OCI-LY1 (cell line): Measurements from ENCODE around the gene AMIGO3.

ENCODE experiments used
- H2AFZ ChIP-seq: fragments of 200-600 bp; sonication (generic), shearing (Covaris generic); 2 replicates; pipeline ENCODE4 v1.6.0; 2014; ENCODE audit warnings: antibody characterized with exemption, mild to moderate bottlenecking, low read length
- H3F3A ChIP-seq: fragments of 200-600 bp; sonication (generic), shearing (Covaris generic); 2 replicates; pipeline ENCODE4 v1.6.0; 2014; ENCODE audit warnings: mild to moderate bottlenecking, antibody characterized with exemption, low read length, moderate library complexity; ENCODE audit not compliant: insufficient read depth
- H3K27ac ChIP-seq: fragments of 200-600 bp; sonication (generic); 2 replicates; pipeline ENCODE4 v1.5.1; 2014; ENCODE audit warnings: low read length, mixed run types, mild to moderate bottlenecking, low read depth; ENCODE audit not compliant: poor library complexity, severe bottlenecking
- H3K27me3 ChIP-seq: fragments of 200-600 bp; sonication (generic); 2 replicates; pipeline ENCODE4 v1.6.0; 2014; ENCODE audit warnings: antibody characterized with exemption, mild to moderate bottlenecking, low read length, moderate library complexity; ENCODE audit not compliant: insufficient read depth
- H3K36me3 ChIP-seq: fragments of 200-600 bp; sonication (generic); 2 replicates; pipeline ENCODE4 v1.6.1; 2014; ENCODE audit warnings: mild to moderate bottlenecking, antibody characterized with exemption, low read length, moderate library complexity, mixed read lengths; ENCODE audit not compliant: insufficient read depth
- H3K4me1 ChIP-seq: fragments of 200-600 bp; sonication (generic); 2 replicates; pipeline ENCODE4 v1.5.1; 2014; ENCODE audit warnings: mild to moderate bottlenecking, low read length, moderate library complexity; ENCODE audit not compliant: insufficient read depth, severe bottlenecking
- H3K4me2 ChIP-seq: fragments of 200-600 bp; sonication (generic), shearing (Covaris generic); 2 replicates; pipeline ENCODE4 v1.6.1; 2014; ENCODE audit warnings: low read length
- H3K4me3 ChIP-seq: fragments of 200-600 bp; sonication (generic); 2 replicates; pipeline ENCODE4 v1.5.1; 2014; ENCODE audit warnings: low read length, low read depth, mild to moderate bottlenecking, mixed read lengths; ENCODE audit not compliant: poor library complexity, severe bottlenecking
- H3K79me2 ChIP-seq: fragments of 200-600 bp; shearing (Covaris generic); 2 replicates; pipeline ENCODE4 v1.6.1; 2016; ENCODE audit warnings: mixed run types, low read length, mixed read lengths; ENCODE audit not compliant: insufficient read depth
- H3K9ac ChIP-seq: fragments of 200-600 bp; sonication (generic), shearing (Covaris generic); 2 replicates; pipeline ENCODE4 v1.6.1; 2014; ENCODE audit warnings: mild to moderate bottlenecking, low read length, mixed read lengths
- H3K9me2 ChIP-seq: fragments of 200-600 bp; sonication (generic), shearing (Covaris generic); 2 replicates; pipeline ENCODE4 v1.6.1; 2014; ENCODE audit warnings: low read depth, mild to moderate bottlenecking, low read length, mixed read lengths
- H3K9me3 ChIP-seq: fragments of 200-600 bp; shearing (Covaris generic); 2 replicates; pipeline ENCODE4 v1.6.1; 2014; ENCODE audit warnings: low read length, mixed read lengths
- H4K20me1 ChIP-seq: fragments of 200-600 bp; sonication (generic), shearing (Covaris generic); 2 replicates; pipeline ENCODE4 v1.6.0; 2016; ENCODE audit warnings: mild to moderate bottlenecking, low read length; ENCODE audit not compliant: insufficient read depth
- EZH2 ChIP-seq: fragments of 200-600 bp; sonication (generic), shearing (Covaris generic); IDR thresholded peaks from 2 replicates; pipeline ENCODE4 v1.8.0; 2017; ENCODE audit warnings: borderline replicate concordance, mixed run types, mild to moderate bottlenecking, antibody characterized with exemption, low read length, moderate library complexity, mixed read lengths
- TF ChIP-seq, protein P1 (sequence below): fragments of 200-600 bp; sonication (generic), shearing (Covaris generic); IDR thresholded peaks from 2 replicates; pipeline ENCODE4 v1.5.1; 2017; ENCODE audit warnings: mild to moderate bottlenecking, antibody characterized with exemption, low read length, moderate library complexity, mixed read lengths

AMIGO3 gene

DNA sequence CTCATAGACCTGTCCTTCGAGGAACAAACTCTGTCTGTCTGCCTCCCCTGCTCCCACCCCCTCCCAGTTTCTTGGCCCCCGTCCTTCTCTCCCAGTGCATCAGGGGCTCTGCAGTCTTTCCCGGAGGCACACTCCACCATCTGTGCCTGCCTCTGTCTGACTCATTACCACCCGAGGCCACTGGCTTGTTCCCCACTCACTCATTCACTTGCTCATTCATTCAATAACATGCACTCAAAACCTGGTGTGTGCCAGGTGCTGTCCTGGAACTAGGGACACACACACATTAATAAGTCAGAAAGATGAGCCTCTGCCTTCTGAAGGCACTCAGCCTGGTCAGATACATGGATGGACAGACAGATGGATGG is 12.4 kb downstream of the AMIGO3 start:
- H3K4me3 ChIP-seq = no peak overlapping the region
- peaks cover 21% of the 10 kb centered on the region; the same call in 1 of the 2 replicates for H3K36me3 ChIP-seq
- no peaks in the 10 kb centered on the region for H3K9me3 ChIP-seq
- H3K27ac ChIP-seq = no peak overlapping the region
- H3K4me1 ChIP-seq = no peaks in the 10 kb centered on the region
- H3K79me2 ChIP-seq = no peaks in the 10 kb centered on the region
- H4K20me1 ChIP-seq = no peaks in the 10 kb centered on the region
- TF ChIP-seq EZH2 = no peak
- TF ChIP-seq, protein P1, sequence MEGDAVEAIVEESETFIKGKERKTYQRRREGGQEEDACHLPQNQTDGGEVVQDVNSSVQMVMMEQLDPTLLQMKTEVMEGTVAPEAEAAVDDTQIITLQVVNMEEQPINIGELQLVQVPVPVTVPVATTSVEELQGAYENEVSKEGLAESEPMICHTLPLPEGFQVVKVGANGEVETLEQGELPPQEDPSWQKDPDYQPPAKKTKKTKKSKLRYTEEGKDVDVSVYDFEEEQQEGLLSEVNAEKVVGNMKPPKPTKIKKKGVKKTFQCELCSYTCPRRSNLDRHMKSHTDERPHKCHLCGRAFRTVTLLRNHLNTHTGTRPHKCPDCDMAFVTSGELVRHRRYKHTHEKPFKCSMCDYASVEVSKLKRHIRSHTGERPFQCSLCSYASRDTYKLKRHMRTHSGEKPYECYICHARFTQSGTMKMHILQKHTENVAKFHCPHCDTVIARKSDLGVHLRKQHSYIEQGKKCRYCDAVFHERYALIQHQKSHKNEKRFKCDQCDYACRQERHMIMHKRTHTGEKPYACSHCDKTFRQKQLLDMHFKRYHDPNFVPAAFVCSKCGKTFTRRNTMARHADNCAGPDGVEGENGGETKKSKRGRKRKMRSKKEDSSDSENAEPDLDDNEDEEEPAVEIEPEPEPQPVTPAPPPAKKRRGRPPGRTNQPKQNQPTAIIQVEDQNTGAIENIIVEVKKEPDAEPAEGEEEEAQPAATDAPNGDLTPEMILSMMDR = no peak
- no peak overlapping the region for H3K9ac ChIP-seq
- H2AFZ ChIP-seq = no peak overlapping the region
- H3K9me2 ChIP-seq = no peaks in the 10 kb centered on the region
- no peaks in the 10 kb centered on the region for H3F3A ChIP-seq
- no peaks in the 10 kb centered on the region for H3K27me3 ChIP-seq
- no peak overlapping the region for H3K4me2 ChIP-seq

DNA sequence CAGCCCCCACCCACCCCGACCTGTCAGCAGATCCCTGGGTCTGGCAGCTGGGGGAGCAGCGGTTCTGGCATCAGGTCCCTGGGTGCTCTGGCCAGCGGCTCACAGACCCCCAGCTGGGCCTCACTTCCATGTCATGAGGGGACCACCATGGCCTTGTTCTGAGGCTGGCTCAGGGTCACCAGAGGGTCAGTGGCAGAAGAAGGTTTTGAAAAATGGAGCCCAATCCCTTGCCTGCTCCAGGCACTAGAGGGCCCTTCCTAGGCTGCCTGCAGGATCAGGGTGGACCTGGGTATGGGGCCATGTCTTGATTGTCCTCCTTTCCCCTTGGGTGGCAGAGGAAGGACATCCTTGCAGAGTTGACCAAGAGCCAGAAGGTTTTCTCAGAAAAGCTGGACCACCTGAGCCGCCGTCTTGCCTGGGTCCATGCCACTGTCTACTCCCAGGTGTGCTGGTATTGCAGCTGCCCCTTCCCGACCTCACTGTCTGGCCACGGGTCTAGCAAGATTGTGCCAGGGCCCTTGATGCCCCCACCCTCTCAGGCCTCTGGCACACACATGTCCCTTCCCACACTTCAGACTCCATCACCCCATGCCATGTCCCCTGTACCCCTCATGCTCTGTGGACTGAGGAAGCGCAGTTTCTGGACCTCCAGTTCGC is 12.9 kb downstream of the AMIGO3 start:
- TF ChIP-seq, protein P1 = no peak
- TF ChIP-seq EZH2 = no peak
- no peak overlapping the region for H3K27ac ChIP-seq
- H3K79me2 ChIP-seq = no peaks in the 10 kb centered on the region
- H3K9ac ChIP-seq = no peak overlapping the region
- no peak overlapping the region for H2AFZ ChIP-seq
- no peaks in the 10 kb centered on the region for H3K4me1 ChIP-seq
- no peaks in the 10 kb centered on the region for H3F3A ChIP-seq
- no peaks in the 10 kb centered on the region for H3K9me3 ChIP-seq
- H3K27me3 ChIP-seq = no peaks in the 10 kb centered on the region
- H3K9me2 ChIP-seq = no peaks in the 10 kb centered on the region
- peaks cover 21% of the 10 kb centered on the region; the same call in 1 of the 2 replicates for H3K36me3 ChIP-seq
- H3K4me2 ChIP-seq = no peak overlapping the region
- no peaks in the 10 kb centered on the region for H4K20me1 ChIP-seq
- H3K4me3 ChIP-seq = no peak overlapping the region

DNA sequence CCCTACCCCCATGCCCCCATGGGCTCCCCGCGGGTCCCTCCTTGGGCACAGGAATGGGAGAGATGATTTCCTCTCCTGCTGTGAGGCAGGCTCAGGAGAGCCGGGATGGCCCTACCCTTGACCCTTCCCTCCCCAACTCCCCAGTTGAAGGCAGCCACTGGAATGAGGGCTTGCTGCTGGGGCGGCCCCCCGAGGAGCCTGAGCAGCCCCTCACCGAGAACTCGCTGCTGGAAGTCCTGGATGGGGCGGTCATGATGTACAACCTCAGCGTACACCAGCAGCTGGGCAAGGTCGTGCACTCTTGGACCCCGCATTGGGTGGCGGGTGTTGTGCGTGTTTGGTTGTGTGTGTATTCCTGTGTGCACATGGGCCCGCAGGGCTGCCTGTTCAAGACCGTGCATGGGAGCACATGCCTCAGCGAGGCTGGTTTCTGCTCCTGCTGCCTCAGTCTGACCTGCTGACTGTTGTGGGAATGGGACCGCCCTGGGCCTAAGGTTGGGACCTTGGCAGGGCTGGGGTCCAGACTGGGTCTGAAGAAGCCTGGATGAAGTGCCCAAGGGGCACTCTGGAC is 14.0 kb downstream of the AMIGO3 start:
- Histone ChIP-seq H4K20me1 (no peaks in the 10 kb centered on the region), H3K36me3 (peaks cover 21% of the 10 kb centered on the region; the same call in 1 of the 2 replicates), H3K9me3 (no peaks in the 10 kb centered on the region), H3K4me2 (no peak overlapping the region), H3K9ac (no peak overlapping the region), H3K27ac (no peak overlapping the region), H3F3A (no peaks in the 10 kb centered on the region), H3K27me3 (no peaks in the 10 kb centered on the region), H2AFZ (no peak overlapping the region), H3K4me1 (no peaks in the 10 kb centered on the region), H3K79me2 (no peaks in the 10 kb centered on the region), H3K9me2 (no peaks in the 10 kb centered on the region), H3K4me3 (no peak overlapping the region)
- TF ChIP-seq EZH2 = no peak
- TF ChIP-seq, protein P1 = no peak
